Neuronal stem cell (in vitro differentiated cells): Measurements from ENCODE around the gene TNFRSF17.
"Not testable (repeated sequence)": the region's sequence is repeated elsewhere in the genome, so short reads cannot be mapped to it uniquely, and the experiment has no call there.

Source experiments
- DNase-seq: peaks from one replicate; pipeline ENCODE4 v3.0.0-alpha.2; 2013; ENCODE audit warnings: low spot score
- H2AFZ ChIP-seq: one replicate; pipeline ENCODE4 v1.6.1; 2013; ENCODE audit warnings: mild to moderate bottlenecking, low read length, inconsistent platforms
- H2AK5ac ChIP-seq: 2 replicates; pipeline ENCODE4 v1.6.1; 2013; ENCODE audit warnings: low read depth, mild to moderate bottlenecking, inconsistent platforms, low read length, moderate library complexity, mixed read lengths
- H2BK120ac ChIP-seq: 2 replicates; pipeline ENCODE4 v1.6.1; 2013; ENCODE audit warnings: low read depth, mild to moderate bottlenecking, inconsistent platforms, low read length, moderate library complexity, mixed read lengths
- H2BK12ac ChIP-seq: one replicate; pipeline ENCODE4 v1.6.1; 2013; ENCODE audit warnings: low read length, inconsistent platforms
- H2BK15ac ChIP-seq: 2 replicates; pipeline ENCODE4 v1.6.1; 2013; ENCODE audit warnings: mild to moderate bottlenecking, low read length, inconsistent platforms, mixed read lengths
- H2BK5ac ChIP-seq: one replicate; pipeline ENCODE4 v1.6.1; 2013; ENCODE audit warnings: inconsistent platforms, mild to moderate bottlenecking, low read length, moderate library complexity
- H3K14ac ChIP-seq: one replicate; pipeline ENCODE4 v1.6.1; 2013; ENCODE audit warnings: low read length, inconsistent platforms
- H3K18ac ChIP-seq: 2 replicates; pipeline ENCODE4 v1.6.1; 2013; ENCODE audit warnings: low read length, inconsistent platforms
- H3K23ac ChIP-seq: 2 replicates; pipeline ENCODE4 v1.6.1; 2013; ENCODE audit warnings: low read depth, mild to moderate bottlenecking, mixed read lengths, low read length, inconsistent platforms; ENCODE audit not compliant: poor library complexity
- H3K27ac ChIP-seq: replicated peaks from 3 replicates; pipeline ENCODE4 v1.5.1; 2013; ENCODE audit warnings: low read length, inconsistent platforms
- H3K27me3 ChIP-seq, 3 experiments: 2 replicates each; pipeline ENCODE4 v1.6.1; 2013; ENCODE audit warnings: low read length in 3 of 3, mild to moderate bottlenecking in 2 of 3, inconsistent platforms in 1 of 3, low read depth in 1 of 3, mixed read lengths in 1 of 3, moderate library complexity in 1 of 3; ENCODE audit not compliant: control insufficient read depth in 3 of 3, insufficient read depth in 3 of 3
- H3K36me3 ChIP-seq, 2 donors: replicated peaks in 1 of 2; 2 replicates each; pipeline ENCODE4 v1.6.1; 2013; ENCODE audit warnings: low read length in 2 of 2; ENCODE audit not compliant: control insufficient read depth in 2 of 2, insufficient read depth in 2 of 2
- H3K4ac ChIP-seq: 2 replicates; pipeline ENCODE4 v1.6.1; 2013; ENCODE audit warnings: inconsistent platforms, mild to moderate bottlenecking, low read length, moderate library complexity
- H3K4me1 ChIP-seq, 2 donors: 1 replicate in 1 of 2; 2 replicates in 1 of 2; pipeline ENCODE4 v1.6.1; 2013; ENCODE audit warnings: low read length in 2 of 2, low read depth in 1 of 2; ENCODE audit not compliant: control insufficient read depth in 2 of 2, insufficient read depth in 1 of 2
- H3K4me2 ChIP-seq: one replicate; pipeline ENCODE4 v1.6.1; 2013; ENCODE audit warnings: mild to moderate bottlenecking, low read length, inconsistent platforms; ENCODE audit not compliant: insufficient read depth, poor library complexity, severe bottlenecking
- H3K4me3 ChIP-seq, 2 donors: 2 replicates each; pipeline ENCODE4 v1.5.1; 2013; ENCODE audit warnings: low read length in 2 of 2, mild to moderate bottlenecking in 2 of 2, inconsistent platforms in 1 of 2, moderate library complexity in 1 of 2
- H3K79me1 ChIP-seq: one replicate; pipeline ENCODE4 v1.6.1; 2013; ENCODE audit warnings: low read depth, mild to moderate bottlenecking, inconsistent platforms, low read length, moderate library complexity
- H3K9ac ChIP-seq: one replicate; pipeline ENCODE4 v1.6.1; 2013; ENCODE audit warnings: mild to moderate bottlenecking, low read depth, low read length, inconsistent platforms; ENCODE audit not compliant: poor library complexity
- H3K9me3 ChIP-seq, 2 donors: replicated peaks in 1 of 2; 2 replicates each; pipeline versions ENCODE3 to v1.6.1; 2013; ENCODE audit warnings: low read length in 2 of 2, mild to moderate bottlenecking in 2 of 2, inconsistent platforms in 1 of 2, low read depth in 1 of 2, mixed read lengths in 1 of 2, moderate library complexity in 1 of 2; ENCODE audit not compliant: control insufficient read depth in 2 of 2, insufficient read depth in 1 of 2
- H4K8ac ChIP-seq: one replicate; pipeline ENCODE4 v1.6.1; 2013; ENCODE audit warnings: low read depth, mild to moderate bottlenecking, inconsistent platforms, low read length, moderate library complexity
- H4K91ac ChIP-seq: one replicate; pipeline ENCODE4 v1.6.1; 2013; ENCODE audit warnings: low read length, low read depth, mild to moderate bottlenecking, inconsistent platforms; ENCODE audit not compliant: poor library complexity
- WGBS, 2 donors: extraction: QIAGEN DNeasy Blood & Tissue Kit; methylation state at CpG; one replicate each; pipeline ENCODE4 v1.1.7; 2013; ENCODE audit warnings: missing lambda C conversion rate in 2 of 2, mixed read lengths in 1 of 2; ENCODE audit not compliant: insufficient read length in 2 of 2, insufficient replicate concordance in 1 of 2; ENCODE audit errors: extremely low coverage in 2 of 2; 5-methylcytosine and 5-hydroxymethylcytosine counted together

The TNFRSF17 gene

DNA sequence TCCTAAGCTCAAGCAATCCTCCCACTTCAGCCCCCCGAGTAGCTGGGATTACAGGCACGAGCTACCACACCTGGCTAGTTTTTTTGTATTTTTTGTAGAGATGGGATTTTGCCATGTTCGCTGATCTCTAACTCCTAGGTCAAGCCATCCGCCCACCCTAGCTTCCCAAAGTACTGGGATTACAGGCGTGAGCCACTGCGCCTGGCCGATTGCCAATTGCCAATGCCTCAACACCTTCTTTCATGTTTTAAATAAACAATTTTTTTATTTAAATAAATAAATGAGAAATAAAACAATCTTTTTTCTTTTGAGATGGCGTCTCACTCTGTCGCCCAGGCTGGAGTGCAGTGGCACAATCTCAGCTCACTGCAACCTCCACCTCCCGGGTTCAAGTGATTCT lies 41.0 kb upstream of the TNFRSF17 start:
- H3K14ac ChIP-seq, H3K9ac ChIP-seq, H2BK5ac ChIP-seq, H4K8ac ChIP-seq, H2BK12ac ChIP-seq, H3K23ac ChIP-seq, H4K91ac ChIP-seq, H3K27me3 ChIP-seq, H3K4me2 ChIP-seq, H2BK120ac ChIP-seq, H3K4me1 ChIP-seq, H3K18ac ChIP-seq, H2AFZ ChIP-seq, H2AK5ac ChIP-seq, H3K27ac ChIP-seq, H2BK15ac ChIP-seq, H3K79me1 ChIP-seq, H3K4me3 ChIP-seq, H3K9me3 ChIP-seq, H3K36me3 ChIP-seq, DNase-seq, H3K4ac ChIP-seq: not testable (repeated sequence)
- WGBS, 2 donors, result no CpG with 5 or more reads among the region's 10 CpGs

GRCh38 chr16:11927350-11927749 lies 37.7 kb upstream of the TNFRSF17 start:
- not testable (repeated sequence) for DNase-seq, H2BK12ac ChIP-seq, H3K4me2 ChIP-seq, H3K4me1 ChIP-seq, H3K36me3 ChIP-seq, H3K14ac ChIP-seq, H2BK120ac ChIP-seq, H3K4ac ChIP-seq, H4K8ac ChIP-seq, H2BK5ac ChIP-seq, H3K4me3 ChIP-seq, H2AFZ ChIP-seq, H3K79me1 ChIP-seq, H3K9ac ChIP-seq, H3K27me3 ChIP-seq, H2BK15ac ChIP-seq, H3K18ac ChIP-seq, H3K9me3 ChIP-seq, H4K91ac ChIP-seq, H3K23ac ChIP-seq, H3K27ac ChIP-seq, H2AK5ac ChIP-seq
- no CpG with 5 or more reads among the region's 13 CpGs for WGBS, 2 donors

DNA sequence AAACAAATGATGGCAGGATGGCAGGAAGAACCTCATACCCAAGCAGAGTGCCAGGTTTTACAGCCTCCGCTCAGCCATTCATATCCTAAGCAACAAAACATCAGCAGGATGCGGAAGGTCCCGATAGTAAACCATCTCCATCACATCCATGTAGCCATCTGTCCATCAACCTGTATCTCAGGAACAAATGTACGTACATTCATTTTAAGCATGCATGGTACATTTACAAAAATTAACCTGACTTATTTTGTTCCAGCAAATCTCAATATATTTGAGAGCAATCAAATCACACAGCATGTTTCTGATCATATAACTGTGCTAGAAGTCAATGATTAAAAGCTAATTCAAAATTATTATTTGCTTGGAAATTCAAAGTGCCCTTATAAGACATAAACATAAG lies 23.1 kb upstream of the TNFRSF17 start, which contains the start of gene NPIPB2:
NPIPB2 (minus strand) TSS at position 101 of the 400 bp plus-strand sequence; CDS start at position 101, 0 bp downstream.
- H3K4me1 ChIP-seq, H2AK5ac ChIP-seq, H3K18ac ChIP-seq, H3K14ac ChIP-seq, H2BK12ac ChIP-seq, H3K4ac ChIP-seq, H3K27me3 ChIP-seq, H2BK15ac ChIP-seq, H4K8ac ChIP-seq, H2BK5ac ChIP-seq, H3K79me1 ChIP-seq, H3K27ac ChIP-seq, H2BK120ac ChIP-seq, H3K36me3 ChIP-seq, H3K4me3 ChIP-seq, H3K9me3 ChIP-seq, H3K9ac ChIP-seq, DNase-seq, H3K4me2 ChIP-seq, H4K91ac ChIP-seq, H2AFZ ChIP-seq, H3K23ac ChIP-seq: not testable (repeated sequence)
- no CpG with 5 or more reads among the region's 4 CpGs for WGBS, 2 donors

- Histone ChIP-seq H3K79me1 (no peaks in the 10 kb centered on the region), H3K14ac (no peak overlapping the region), H3K4me1 (no peaks in the 10 kb centered on the region), H3K27ac (no peak overlapping the region), H4K91ac (no peak overlapping the region), H3K4ac (no peak overlapping the region), H3K9me3 (no peaks in the 10 kb centered on the region), H2BK5ac (no peak overlapping the region), H3K4me3 (no peak overlapping the region), H2BK120ac (no peak overlapping the region), H2BK12ac (no peak overlapping the region), H2AK5ac (no peak overlapping the region), H3K9ac (no peak overlapping the region), H3K23ac (no peak overlapping the region), H3K18ac (no peak overlapping the region), H3K36me3 (no peaks in the 10 kb centered on the region), H3K4me2 (no peak overlapping the region), H3K27me3 (no peaks in the 10 kb centered on the region), H4K8ac (no peak overlapping the region), H2AFZ (no peak overlapping the region), H2BK15ac (no peak overlapping the region)
- no CpG with 5 or more reads among the region's 3 CpGs for WGBS, 2 donors
- no peak for DNase-seq
These were observed 18.6 kb upstream of the TNFRSF17 start for GRCh38 chr16:11946433-11946832.
